Measurements from ENCODE around the gene CNKSR1.
A peak's percentile ranks its signal among the peaks of the same experiment; 100 is the strongest.

The CNKSR1 gene

GRCh38 chr1:26164036-26164860, 13.0 kb upstream of the CNKSR1 start:
- Mint-ChIP-seq H3K9me3 (no peaks in the 10 kb centered on the region), H3K36me3 (ENCODE audit: insufficient read depth) (peaks cover 3% of the 10 kb centered on the region), H3K4me3 (peak overlapping the region; percentile 57 to 66), H3K27me3 (peaks cover 15 to 46% of the 10 kb centered on the region in 2 donors), H3K4me1 (ENCODE audit: low read depth in 2 of 2) (peaks cover 7 to 15% of the 10 kb centered on the region in 2 donors), H3K27ac (peak overlapping the region in 1 of 2 donors; percentile 65)
- ATAC-seq (replicated peaks), result peak; percentile 66
- DNase-seq, result peak; percentile 40 to 51 (median 48)

DNA sequence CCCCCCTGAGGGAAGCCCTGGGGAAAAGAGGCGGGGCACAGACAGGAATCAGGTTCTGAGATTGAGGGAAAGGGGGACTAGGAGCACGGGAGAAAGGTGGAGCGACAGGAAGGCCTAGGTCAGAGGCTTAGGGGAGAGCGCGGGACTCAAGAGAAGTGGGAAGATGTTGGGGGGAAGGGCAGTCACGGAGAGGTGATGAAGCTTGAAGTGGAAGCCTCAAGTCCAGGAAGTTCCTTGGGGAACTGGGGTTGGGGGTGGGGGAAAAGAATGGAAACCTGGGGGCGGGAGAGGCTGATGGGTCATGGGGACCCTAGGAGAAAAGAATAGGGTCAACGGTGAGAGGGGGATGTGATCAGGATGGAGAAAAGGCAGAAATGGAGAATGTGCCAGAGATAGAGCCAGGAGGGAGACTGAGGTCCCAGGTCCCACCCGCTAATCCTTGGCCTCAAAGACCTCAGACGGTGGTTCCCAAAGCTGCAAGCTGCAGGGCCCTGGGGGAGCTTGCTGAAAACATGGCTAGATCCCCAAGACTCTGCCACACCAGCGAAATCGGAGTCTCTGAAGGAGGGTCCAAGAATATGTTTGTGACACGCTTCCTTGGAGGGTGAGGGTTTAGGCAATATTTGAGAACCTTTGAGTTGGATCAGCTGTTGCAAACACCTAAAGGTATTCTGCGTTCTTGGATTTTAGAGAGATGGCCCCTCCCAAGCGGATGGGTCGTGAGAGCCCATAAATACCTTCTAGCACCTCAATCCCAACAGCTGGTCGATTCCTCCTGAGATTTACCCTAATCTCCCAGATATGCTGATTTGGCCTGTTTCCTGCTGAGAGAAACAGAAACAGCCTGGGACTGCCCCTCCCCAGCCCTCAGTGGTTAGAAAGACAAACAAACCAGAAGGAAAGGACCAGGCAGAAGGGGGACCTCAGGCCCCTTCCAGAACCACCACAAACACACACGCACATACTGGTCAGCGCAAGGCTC, 12.1 kb upstream of the CNKSR1 start:
- ATAC-seq (replicated peaks), result no peak
- no peak for DNase-seq
- H3K4me3 Mint-ChIP-seq, result peak overlapping the region; percentile 57 to 66
- peak overlapping the region in 1 of 2 donors; percentile 65 for H3K27ac Mint-ChIP-seq
- peaks cover 5% of the 10 kb centered on the region for H3K36me3 Mint-ChIP-seq (ENCODE audit: insufficient read depth)
- peaks cover 7 to 18% of the 10 kb centered on the region in 2 donors for H3K4me1 Mint-ChIP-seq (ENCODE audit: low read depth in 2 of 2)
- H3K27me3 Mint-ChIP-seq, result peaks cover 8 to 37% of the 10 kb centered on the region in 2 donors
- no peaks in the 10 kb centered on the region for H3K9me3 Mint-ChIP-seq

DNA sequence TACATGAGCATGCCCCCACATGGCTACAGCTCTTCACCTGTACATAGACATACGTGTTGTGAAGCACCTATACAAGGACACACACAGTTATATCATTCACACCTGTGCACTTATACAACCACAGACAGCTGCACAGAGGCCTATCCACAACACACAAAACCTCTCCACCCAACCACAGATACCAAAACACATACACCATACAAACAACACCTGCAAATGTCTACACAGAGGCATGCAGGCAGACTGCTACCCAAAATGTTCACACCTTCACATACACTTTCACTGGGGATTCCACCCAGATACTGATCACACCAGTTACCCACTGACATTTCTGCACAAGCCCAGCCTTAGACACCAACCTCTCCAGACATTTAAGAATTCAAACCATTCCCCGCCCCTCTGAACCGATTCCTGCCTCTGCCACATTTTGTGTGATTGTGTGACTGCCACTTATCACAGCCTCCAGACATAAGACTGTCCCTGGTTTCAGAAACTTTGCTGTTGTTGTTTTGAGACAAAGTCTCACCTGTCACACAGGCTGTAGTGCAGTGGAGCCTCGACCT, 10.5 kb upstream of the CNKSR1 start:
- peaks cover 8 to 25% of the 10 kb centered on the region in 2 donors for H3K27me3 Mint-ChIP-seq
- H3K4me1 Mint-ChIP-seq (ENCODE audit: low read depth in 2 of 2), result peaks cover 15 to 30% of the 10 kb centered on the region in 2 donors
- ATAC-seq (replicated peaks) (peak; percentile 35), DNase-seq (no peak)
- peak overlapping the region in 1 of 2 donors; percentile 4 for H3K27ac Mint-ChIP-seq
- no peaks in the 10 kb centered on the region for H3K9me3 Mint-ChIP-seq
- peaks cover 5% of the 10 kb centered on the region for H3K36me3 Mint-ChIP-seq (ENCODE audit: insufficient read depth)
- no peak overlapping the region for H3K4me3 Mint-ChIP-seq

GRCh38 chr1:26168410-26169197, 8.7 kb upstream of the CNKSR1 start, which contains the start of gene C1orf232:
TSS of gene C1orf232 (minus strand) at chr1:26168963. CDS start at chr1:26168499, 464 bp downstream.
- peaks cover 5% of the 10 kb centered on the region for H3K36me3 Mint-ChIP-seq (ENCODE audit: insufficient read depth)
- H3K27ac Mint-ChIP-seq, result peak within 1 kb of the TSS; percentile 84 to 89
- H3K4me1 Mint-ChIP-seq (ENCODE audit: low read depth in 2 of 2), result peaks cover 15 to 28% of the 10 kb centered on the region in 2 donors
- H3K4me3 Mint-ChIP-seq, result peak within 1 kb of the TSS; percentile 87 to 89
- peaks cover 0 to 11% of the 10 kb centered on the region in 2 donors for H3K27me3 Mint-ChIP-seq
- no peak for DNase-seq
- H3K9me3 Mint-ChIP-seq, result no peaks in the 10 kb centered on the region
- no peak for ATAC-seq (replicated peaks)

DNA sequence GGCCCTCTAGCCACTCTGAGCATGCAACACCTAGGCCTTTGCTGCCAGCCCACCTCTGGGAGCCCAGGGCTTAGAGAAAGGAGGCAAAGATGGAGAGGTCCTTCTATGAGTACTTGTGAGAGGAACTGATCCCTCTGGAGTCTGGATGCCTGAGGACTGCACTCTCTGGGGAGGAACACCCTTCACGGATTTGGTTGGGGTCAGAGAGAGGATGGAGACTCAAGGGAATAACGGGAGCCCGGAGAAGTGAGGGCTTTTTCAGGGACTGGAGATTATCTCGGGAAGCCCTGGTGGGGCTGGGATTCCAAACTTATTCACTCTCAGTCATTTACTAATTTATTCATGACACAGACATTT, 8.1 kb upstream of the CNKSR1 start:
- H3K27ac Mint-ChIP-seq, result peak overlapping the region; percentile 84 to 89
- ATAC-seq (replicated peaks), result no peak

DNA sequence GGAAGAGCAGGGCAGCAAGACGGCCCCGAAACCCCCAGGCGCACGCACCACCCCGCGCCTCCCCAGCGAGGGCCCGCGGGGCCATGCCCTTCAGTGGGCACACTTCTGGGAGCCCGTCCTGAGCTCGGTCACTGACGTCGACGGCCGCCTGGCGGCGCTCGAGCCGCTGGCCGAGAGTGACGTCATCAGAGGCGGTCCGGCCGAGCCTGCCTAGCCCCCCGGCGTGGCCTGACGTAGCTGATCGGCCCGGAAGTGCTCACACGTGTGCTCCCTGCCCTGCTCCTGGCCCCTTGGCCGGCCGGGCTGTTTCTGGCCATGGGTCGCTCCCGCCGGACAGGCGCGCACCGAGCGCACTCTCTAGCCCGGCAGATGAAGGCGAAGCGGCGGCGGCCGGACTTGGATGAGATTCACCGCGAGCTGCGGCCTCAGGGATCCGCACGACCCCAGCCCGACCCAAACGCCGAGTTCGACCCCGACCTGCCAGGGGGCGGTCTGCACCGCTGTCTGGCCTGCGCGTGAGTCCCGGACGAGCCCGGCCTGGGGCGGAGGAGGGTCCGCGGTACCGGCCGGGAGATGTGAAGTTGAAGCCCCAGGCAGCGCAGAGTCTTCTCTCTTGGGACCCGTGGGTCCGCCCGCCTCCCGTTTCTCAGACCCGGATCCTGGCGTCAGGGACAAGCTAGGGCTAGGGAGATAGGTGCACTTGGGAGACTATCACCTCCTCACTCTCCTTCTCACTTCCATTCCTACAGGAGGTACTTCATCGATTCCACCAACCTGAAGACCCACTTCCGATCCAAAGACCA, 7.4 kb upstream of the CNKSR1 start, which contains the start of gene ZNF593:
Gene ZNF593, plus strand, starts transcription at position 240 of the 803 bp plus-strand sequence. Its CDS starts 76 bp downstream, at position 316.
- no peaks in the 10 kb centered on the region for H3K9me3 Mint-ChIP-seq
- peaks cover 0 to 4% of the 10 kb centered on the region in 2 donors for H3K27me3 Mint-ChIP-seq
- peaks cover 15 to 26% of the 10 kb centered on the region in 2 donors for H3K4me1 Mint-ChIP-seq (ENCODE audit: low read depth in 2 of 2)
- peaks cover 5% of the 10 kb centered on the region for H3K36me3 Mint-ChIP-seq (ENCODE audit: insufficient read depth)
- H3K27ac Mint-ChIP-seq, result peak within 1 kb of the TSS; percentile 84 to 89
- DNase-seq, result peak; percentile 82 to 85 (median 83)
- peak within 1 kb of the TSS; percentile 87 to 89 for H3K4me3 Mint-ChIP-seq
- peak; percentile 89 for ATAC-seq (replicated peaks)

More for the DNA sequence above, 8.1 kb upstream of the CNKSR1 start:
- Mint-ChIP-seq H3K9me3 (no peaks in the 10 kb centered on the region), H3K27me3 (peaks cover 0 to 10% of the 10 kb centered on the region in 2 donors), H3K4me3 (peak overlapping the region; percentile 87 to 89), H3K4me1 (ENCODE audit: low read depth in 2 of 2) (peaks cover 15 to 28% of the 10 kb centered on the region in 2 donors), H3K36me3 (ENCODE audit: insufficient read depth) (peaks cover 5% of the 10 kb centered on the region)
- no peak for DNase-seq

DNA sequence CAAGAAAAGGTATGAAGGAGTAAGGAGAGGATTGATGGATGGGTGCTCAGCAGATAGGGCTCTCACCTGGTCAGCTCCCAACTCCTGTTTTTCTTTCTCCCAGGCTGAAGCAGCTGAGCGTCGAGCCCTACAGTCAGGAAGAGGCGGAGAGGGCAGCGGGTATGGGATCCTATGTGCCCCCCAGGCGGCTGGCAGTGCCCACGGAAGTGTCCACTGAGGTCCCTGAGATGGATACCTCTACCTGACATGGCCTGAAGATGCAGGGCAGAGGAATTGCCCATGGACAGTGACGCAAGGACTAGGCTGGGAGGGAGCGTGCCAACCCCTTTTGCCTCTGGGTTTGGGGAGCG, 6.8 kb upstream of the CNKSR1 start:
- H3K9me3 Mint-ChIP-seq, result no peaks in the 10 kb centered on the region
- H3K27ac Mint-ChIP-seq, result peak overlapping the region; percentile 84 to 89
- peak overlapping the region; percentile 87 to 89 for H3K4me3 Mint-ChIP-seq
- H3K36me3 Mint-ChIP-seq (ENCODE audit: insufficient read depth), result peaks cover 5% of the 10 kb centered on the region
- H3K27me3 Mint-ChIP-seq, result no peaks in the 10 kb centered on the region
- no peak for DNase-seq
- H3K4me1 Mint-ChIP-seq (ENCODE audit: low read depth in 2 of 2), result peaks cover 15 to 23% of the 10 kb centered on the region in 2 donors
- ATAC-seq (replicated peaks), result no peak

DNA sequence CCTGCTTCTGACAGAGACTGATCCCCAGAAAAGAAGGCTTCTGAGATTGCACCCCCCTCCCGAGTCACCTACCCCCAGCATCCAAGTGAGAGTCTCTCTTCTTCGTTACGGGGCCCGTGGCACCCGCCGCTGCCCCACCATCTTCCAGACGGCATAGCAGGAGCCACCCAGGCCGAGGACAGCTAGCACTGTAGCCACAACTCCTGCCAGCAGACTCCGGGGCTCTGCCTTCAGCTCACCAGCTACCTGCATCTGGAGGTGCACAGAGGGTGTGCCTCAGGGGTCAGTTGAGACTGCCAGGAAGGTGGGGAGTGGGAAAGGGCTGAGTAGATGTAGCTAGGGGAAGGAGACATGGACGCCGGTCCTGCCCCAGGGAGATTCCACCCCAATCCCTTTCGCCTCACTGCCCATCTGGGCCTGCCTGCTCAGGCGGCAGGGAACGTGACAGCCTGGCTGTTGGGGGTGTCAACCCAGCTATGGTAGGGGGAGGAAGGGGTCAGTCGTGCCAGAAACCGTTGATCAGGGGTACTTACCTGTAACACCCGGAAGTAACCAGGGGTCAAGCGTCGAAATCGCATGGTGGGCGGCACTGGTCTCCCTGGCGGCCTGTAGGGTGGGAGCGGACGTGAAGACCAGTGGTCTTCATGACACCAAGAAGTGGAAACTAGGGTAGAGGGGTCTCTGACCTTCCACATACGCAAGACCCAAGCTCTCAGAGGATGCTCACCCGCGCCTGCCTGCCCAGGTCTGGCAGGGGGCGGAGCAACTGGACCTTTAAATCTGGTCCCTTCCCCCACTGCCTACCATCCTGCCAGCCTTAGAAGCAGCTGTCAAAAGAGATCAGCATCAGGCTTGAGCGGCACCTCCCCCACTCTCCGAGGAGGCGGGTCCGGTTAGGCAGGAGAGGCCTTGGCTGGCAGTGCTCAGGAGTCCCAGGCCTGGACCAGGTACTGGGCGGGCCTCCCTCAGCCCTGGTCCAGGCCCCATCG, 5.9 kb upstream of the CNKSR1 start, which contains the start of gene ZNF593OS:
Gene ZNF593OS, minus strand, starts transcription at position 749 of the 989 bp plus-strand sequence. Its CDS starts 171 bp downstream, at position 578.
- H3K27ac Mint-ChIP-seq, result peak within 1 kb of the TSS; percentile 84 to 89

DNA sequence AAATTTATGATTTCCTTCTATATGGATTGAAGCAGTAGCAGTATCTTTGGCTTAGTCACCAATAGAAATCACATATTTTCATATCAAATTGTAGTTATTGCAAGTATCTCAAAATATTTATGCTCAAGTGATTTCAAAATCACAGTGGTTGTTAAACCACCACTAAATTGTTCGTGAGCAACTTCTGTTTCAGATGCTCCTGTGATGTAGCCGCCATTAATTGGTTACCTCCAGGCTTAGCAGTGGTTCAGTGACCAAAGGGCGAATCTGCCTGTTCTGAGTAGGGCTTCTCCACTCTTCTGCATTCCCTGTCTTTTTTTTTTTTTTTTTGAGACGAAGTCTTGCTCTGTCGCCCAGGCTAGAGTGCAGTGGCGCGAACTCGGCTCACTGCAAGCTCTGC, 1.9 kb upstream of the CNKSR1 start:
- no peak overlapping the region for H3K4me3 Mint-ChIP-seq
- ATAC-seq (replicated peaks) (no peak), DNase-seq (no peak)
- H3K4me1 Mint-ChIP-seq (ENCODE audit: low read depth in 2 of 2), result peaks cover 5 to 10% of the 10 kb centered on the region in 2 donors
- no peaks in the 10 kb centered on the region for H3K36me3 Mint-ChIP-seq (ENCODE audit: insufficient read depth)
- no peaks in the 10 kb centered on the region for H3K27me3 Mint-ChIP-seq
- H3K9me3 Mint-ChIP-seq, result no peaks in the 10 kb centered on the region
- no peak overlapping the region for H3K27ac Mint-ChIP-seq

More for the DNA sequence above, 5.9 kb upstream of the CNKSR1 start, which contains the start of gene ZNF593OS:
- peaks cover 5% of the 10 kb centered on the region for H3K36me3 Mint-ChIP-seq (ENCODE audit: insufficient read depth)
- DNase-seq, result no peak
- ATAC-seq (replicated peaks), result no peak
- no peaks in the 10 kb centered on the region for H3K27me3 Mint-ChIP-seq
- peaks cover 15 to 23% of the 10 kb centered on the region in 2 donors for H3K4me1 Mint-ChIP-seq (ENCODE audit: low read depth in 2 of 2)
- H3K4me3 Mint-ChIP-seq, result peak within 1 kb of the TSS; percentile 87 to 89
- H3K9me3 Mint-ChIP-seq, result no peaks in the 10 kb centered on the region

GRCh38 chr1:26180010-26180506, 2.8 kb downstream of the CNKSR1 start:
- no peak for ATAC-seq (replicated peaks)
- no peaks in the 10 kb centered on the region for H3K36me3 Mint-ChIP-seq (ENCODE audit: insufficient read depth)
- H3K4me1 Mint-ChIP-seq (ENCODE audit: low read depth in 2 of 2), result no peaks in the 10 kb centered on the region
- DNase-seq, result no peak
- H3K27me3 Mint-ChIP-seq, result no peaks in the 10 kb centered on the region
- H3K27ac Mint-ChIP-seq, result no peak overlapping the region
- H3K9me3 Mint-ChIP-seq, result no peaks in the 10 kb centered on the region
- no peak overlapping the region for H3K4me3 Mint-ChIP-seq

Data from effector memory CD8-positive, alpha-beta T cell (primary cell).